HL-60 (cell line): ENCODE data around the gene GNB4.

ENCODE experiments used
- DNase-seq, 2 experiments: peaks; one replicate each; pipeline ENCODE4 v3.0.0-alpha.2; 2010 to 2020; ENCODE audit warnings: low read depth in 1 of 2, low spot score in 1 of 2
- H3K27ac ChIP-seq: fragments of 250-450 bp; sonication (Bioruptor Pico); replicated peaks from 2 replicates; pipeline ENCODE4 v1.5.1; 2020; ENCODE audit warnings: mild to moderate bottlenecking, moderate library complexity
- H3K27me3 ChIP-seq: fragments of 250-450 bp; sonication (Bioruptor Pico); 2 replicates; pipeline ENCODE4 v1.5.1; 2021; ENCODE audit warnings: mild to moderate bottlenecking, moderate library complexity; ENCODE audit not compliant: insufficient read depth, poor library complexity, severe bottlenecking
- H3K4me3 ChIP-seq: replicated peaks from 2 replicates; pipeline ENCODE4 v1.5.1; 2011; ENCODE audit warnings: mild to moderate bottlenecking, control low read depth, low read length; ENCODE audit not compliant: insufficient read depth
- CTCF ChIP-seq: IDR thresholded peaks from one replicate; pipeline ENCODE4 v1.5.1; 2011; ENCODE audit warnings: low read length, control low read depth, inconsistent platforms; ENCODE audit not compliant: insufficient read depth
- GABPA ChIP-seq: IDR thresholded peaks from 2 replicates; pipeline ENCODE4 v1.6.1; 2012; ENCODE audit warnings: low read depth
- POLR2AphosphoS5 ChIP-seq: IDR thresholded peaks from 2 replicates; pipeline ENCODE4 v1.6.1; 2012; ENCODE audit warnings: low read depth
- REST ChIP-seq: IDR thresholded peaks from 2 replicates; pipeline ENCODE4 v1.6.1; 2012; ENCODE audit warnings: low read depth; ENCODE audit not compliant: insufficient replicate concordance
- SPI1 ChIP-seq: IDR thresholded peaks from 2 replicates; pipeline ENCODE4 v1.6.1; 2012; ENCODE audit warnings: low read depth, mild to moderate bottlenecking, borderline replicate concordance

GNB4 gene

DNA sequence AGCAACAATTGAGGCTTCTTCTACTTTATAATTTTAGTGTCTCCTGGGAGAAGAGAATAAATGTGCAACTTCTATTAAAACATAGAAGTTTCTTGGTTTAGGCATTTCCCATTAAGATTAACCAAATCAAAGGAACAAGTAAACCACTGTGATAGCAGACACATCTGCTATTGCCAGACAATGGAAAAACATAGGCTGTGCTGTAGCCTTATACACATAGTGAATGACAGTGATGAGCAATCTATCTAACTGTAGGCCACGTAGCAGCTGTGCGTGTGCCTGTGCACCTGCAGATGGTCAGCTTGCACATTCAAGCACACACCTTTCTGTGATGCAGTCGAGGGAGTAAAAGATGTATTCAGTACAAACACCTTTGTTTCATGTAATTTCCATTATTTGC, 32.7 kb downstream of the GNB4 start:
- TF ChIP-seq REST (no peak), GABPA (no peak)

GRCh38 chr3:179416681-179417080, 34.6 kb downstream of the GNB4 start:
- no peak for DNase-seq
- H3K27ac ChIP-seq = no peak overlapping the region
- TF ChIP-seq CTCF (no peak), POLR2AphosphoS5 (no peak), REST (no peak), SPI1 (no peak), GABPA (no peak)
- no peak overlapping the region for H3K4me3 ChIP-seq
- no peaks in the 10 kb centered on the region for H3K27me3 ChIP-seq

More for the DNA sequence above, 32.7 kb downstream of the GNB4 start:
- Histone ChIP-seq H3K27ac (no peak overlapping the region), H3K27me3 (no peaks in the 10 kb centered on the region), H3K4me3 (no peak overlapping the region)
- no peak for DNase-seq

- TF ChIP-seq SPI1 = no peak
- no peak for DNase-seq
- Histone ChIP-seq H3K4me3 (no peak overlapping the region), H3K27ac (no peak overlapping the region), H3K27me3 (no peaks in the 10 kb centered on the region)
Measured at GRCh38 chr3:179415377-179415776, 35.9 kb downstream of the GNB4 start.

- Histone ChIP-seq H3K27me3 (no peaks in the 10 kb centered on the region), H3K27ac (no peak overlapping the region), H3K4me3 (no peak overlapping the region)
- DNase-seq = no peak
- TF ChIP-seq GABPA (no peak), CTCF (no peak), POLR2AphosphoS5 (no peak), REST (no peak), SPI1 (no peak)
Measured at GRCh38 chr3:179414804-179415203, 36.5 kb downstream of the GNB4 start.
